ENCODE results near the gene ZNF165. TPM values are rescaled to one million over a fixed set of nuclear protein-coding genes. Genes with fewer than 3 reads are reported as not detected.

Gene ZNF165
- total RNA-seq, 4 donors from 2014 or later: 0.38 to 0.88 (median 0.68) TPM; not detected in 1

DNA sequence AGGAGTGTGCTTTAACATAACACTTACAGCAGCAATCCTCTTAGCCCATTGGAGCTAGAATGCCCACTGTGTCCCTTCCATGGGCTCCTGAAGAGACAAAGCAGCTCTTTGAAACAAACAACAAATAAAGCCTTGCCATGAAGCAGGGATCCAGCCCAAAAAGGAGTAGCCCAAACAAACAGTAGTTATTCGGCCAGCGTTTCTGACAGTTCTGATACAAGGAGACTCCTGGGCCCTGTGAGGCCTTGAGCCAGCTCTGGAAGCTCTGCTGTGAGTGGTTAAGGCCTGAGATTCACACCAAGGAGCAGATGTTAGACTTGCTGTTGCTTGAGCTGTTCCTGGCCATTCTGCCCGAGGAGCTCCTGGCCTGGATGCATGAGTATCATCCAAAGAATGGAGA is 27.1 kb downstream of the ZNF165 start:
- TF ChIP-seq, protein P1, sequence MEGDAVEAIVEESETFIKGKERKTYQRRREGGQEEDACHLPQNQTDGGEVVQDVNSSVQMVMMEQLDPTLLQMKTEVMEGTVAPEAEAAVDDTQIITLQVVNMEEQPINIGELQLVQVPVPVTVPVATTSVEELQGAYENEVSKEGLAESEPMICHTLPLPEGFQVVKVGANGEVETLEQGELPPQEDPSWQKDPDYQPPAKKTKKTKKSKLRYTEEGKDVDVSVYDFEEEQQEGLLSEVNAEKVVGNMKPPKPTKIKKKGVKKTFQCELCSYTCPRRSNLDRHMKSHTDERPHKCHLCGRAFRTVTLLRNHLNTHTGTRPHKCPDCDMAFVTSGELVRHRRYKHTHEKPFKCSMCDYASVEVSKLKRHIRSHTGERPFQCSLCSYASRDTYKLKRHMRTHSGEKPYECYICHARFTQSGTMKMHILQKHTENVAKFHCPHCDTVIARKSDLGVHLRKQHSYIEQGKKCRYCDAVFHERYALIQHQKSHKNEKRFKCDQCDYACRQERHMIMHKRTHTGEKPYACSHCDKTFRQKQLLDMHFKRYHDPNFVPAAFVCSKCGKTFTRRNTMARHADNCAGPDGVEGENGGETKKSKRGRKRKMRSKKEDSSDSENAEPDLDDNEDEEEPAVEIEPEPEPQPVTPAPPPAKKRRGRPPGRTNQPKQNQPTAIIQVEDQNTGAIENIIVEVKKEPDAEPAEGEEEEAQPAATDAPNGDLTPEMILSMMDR (IDR thresholded peaks at IDR 0.05; ENCODE audit: low read depth): no peak

DNA sequence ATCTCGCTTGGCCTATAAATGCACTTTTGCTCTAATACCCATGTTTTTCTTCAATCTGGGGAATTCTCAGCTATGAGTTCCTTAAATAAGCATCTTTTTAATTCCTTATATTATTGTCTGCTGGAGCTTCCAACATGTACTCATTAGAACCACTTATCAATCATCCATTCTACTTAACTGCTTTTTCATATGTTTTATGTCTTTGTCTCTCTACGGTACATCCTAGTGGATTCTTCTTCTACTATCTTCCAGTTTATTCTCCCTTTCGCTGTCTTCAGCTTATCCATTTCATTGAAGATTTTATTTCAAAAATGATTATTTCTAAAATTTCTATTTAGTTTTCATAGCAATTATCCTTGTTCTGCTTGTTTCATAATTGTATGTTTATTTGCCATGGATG is 31.6 kb downstream of the ZNF165 start:
- TF ChIP-seq, protein P1 (IDR thresholded peaks at IDR 0.05; ENCODE audit: low read depth): no peak

DNA sequence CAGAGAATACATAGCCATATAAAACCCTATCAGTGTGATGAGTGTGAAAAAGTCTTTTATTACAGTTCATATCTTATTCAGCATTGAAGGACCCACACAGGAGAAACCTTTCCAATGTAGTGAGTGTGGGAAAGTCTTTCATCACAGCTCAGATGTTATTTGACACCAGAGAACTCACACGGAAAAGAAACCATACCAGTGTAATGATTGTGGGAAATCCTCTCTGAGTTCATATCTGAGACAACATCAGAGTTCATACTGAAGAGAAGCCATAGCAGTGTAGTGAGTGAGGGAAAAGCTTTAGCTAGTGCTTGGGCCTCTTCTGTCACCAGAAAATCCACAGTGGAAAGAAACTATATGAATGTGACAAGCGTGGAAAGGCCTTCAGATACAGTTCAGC is 35.4 kb downstream of the ZNF165 start:
- TF ChIP-seq, protein P1 (IDR thresholded peaks at IDR 0.05; ENCODE audit: low read depth): no peak

DNA sequence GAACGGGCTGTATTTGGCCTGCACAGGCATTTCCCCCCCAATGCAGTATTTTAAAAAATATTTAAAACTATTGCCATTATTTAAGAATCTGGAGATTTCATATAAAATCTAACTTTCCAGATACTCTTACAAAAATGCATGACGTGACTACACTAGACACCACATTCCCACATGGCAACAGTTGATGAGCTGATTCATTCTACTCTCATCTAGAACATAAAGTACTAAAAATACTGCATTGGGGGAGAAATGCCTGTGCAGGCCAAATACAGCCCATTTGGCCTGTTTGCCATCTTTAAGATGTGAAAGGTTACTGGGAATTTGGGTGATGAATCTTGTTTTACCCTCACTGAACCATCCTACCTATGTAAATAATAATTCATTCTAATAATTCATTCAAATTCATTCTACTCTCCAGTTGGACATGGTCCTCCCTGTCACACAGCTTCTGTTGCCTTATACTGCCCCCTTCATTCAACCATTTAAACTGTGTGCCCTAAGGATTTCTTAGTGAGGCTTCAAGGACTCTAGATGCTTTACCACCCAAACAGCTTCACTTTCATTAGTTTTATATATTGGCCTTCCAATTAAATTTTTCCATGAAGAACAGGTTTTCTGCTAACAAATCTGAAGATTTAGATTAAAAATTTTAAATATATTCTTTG is 37.1 kb downstream of the ZNF165 start:
- TF ChIP-seq, protein P1 (IDR thresholded peaks at IDR 0.05; ENCODE audit: low read depth): no peak

DNA sequence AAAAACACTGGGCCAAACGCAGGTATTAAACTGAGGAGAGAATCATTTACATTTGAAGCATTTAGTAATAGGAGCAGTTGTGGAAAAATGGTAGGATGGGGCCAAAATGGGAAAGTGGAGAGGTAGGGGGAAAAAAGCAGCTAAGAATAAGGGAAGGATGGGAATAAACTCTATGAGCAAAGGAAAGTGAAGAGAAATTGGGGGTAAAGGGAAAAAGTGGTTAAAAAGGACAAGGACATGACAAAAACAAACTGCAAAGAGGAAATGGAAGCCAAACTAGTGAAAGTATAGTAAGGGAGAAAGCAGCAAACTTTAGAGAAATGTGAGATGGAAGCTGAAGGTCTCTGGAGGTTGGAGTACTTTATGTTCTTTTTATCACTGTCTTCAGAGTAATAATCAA is 37.8 kb downstream of the ZNF165 start:
- TF ChIP-seq, protein P1 (IDR thresholded peaks at IDR 0.05; ENCODE audit: low read depth): no peak

DNA sequence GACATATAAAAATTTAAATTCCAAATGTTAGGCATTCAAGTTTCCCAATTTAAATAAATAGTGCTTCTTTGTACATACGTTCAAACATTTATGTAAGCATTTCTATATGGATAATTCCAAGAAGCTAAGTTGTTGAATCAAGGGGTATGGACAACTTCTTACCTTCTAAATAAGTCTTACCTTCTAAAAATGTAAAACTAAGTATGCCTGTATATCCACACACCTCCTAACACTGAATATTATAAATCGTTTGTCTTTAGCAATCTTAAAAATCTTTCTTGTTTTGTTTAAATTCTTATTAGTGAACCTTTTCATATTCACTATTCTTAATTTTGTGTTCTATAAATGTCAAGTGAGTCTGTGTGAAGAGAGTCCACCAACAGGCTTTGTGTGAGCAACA is 41.5 kb downstream of the ZNF165 start:
- TF ChIP-seq, protein P1 (IDR thresholded peaks at IDR 0.05; ENCODE audit: low read depth): no peak

DNA sequence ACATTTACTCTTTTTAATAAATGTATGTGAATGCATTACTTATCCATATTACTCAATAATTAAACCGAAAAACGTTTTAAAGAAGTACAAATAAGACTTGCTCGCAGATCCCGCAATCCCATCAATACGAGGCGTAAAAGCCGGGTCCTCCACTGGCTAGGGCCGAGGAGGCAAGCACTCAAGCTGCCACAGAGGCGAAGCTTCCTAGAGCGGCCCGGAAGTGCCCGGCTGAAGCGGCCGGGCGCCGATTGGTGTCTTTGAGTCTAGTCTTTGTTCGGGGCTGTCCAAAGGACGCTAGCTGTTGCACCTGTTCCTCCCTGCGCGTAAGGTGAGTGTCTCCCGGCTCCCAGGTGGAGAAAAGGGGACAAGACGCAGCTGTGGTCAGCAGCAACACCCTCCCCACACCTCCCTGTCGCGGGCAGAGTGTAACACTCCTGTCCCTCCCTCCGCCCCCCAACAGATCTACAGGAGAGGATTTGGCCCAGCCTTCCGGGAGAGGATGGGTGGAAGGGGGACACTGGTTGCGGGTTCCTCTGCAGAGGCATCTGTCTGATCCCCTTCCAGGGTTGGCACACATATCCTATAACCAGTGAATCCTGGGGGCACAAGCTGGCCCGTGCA is 44.1 kb downstream of the ZNF165 start, which contains the start of gene ZSCAN16:
ZSCAN16 (plus strand) TSS at position 260 of the 621 bp plus-strand sequence. CDS start 835 bp downstream, outside the sequence.
- TF ChIP-seq, protein P1 (IDR thresholded peaks at IDR 0.05; ENCODE audit: low read depth): no peak

All from subcutaneous adipose tissue (tissue), 4 donors.